ENCODE measurements around the gene KDM2B.

Gene KDM2B

DNA sequence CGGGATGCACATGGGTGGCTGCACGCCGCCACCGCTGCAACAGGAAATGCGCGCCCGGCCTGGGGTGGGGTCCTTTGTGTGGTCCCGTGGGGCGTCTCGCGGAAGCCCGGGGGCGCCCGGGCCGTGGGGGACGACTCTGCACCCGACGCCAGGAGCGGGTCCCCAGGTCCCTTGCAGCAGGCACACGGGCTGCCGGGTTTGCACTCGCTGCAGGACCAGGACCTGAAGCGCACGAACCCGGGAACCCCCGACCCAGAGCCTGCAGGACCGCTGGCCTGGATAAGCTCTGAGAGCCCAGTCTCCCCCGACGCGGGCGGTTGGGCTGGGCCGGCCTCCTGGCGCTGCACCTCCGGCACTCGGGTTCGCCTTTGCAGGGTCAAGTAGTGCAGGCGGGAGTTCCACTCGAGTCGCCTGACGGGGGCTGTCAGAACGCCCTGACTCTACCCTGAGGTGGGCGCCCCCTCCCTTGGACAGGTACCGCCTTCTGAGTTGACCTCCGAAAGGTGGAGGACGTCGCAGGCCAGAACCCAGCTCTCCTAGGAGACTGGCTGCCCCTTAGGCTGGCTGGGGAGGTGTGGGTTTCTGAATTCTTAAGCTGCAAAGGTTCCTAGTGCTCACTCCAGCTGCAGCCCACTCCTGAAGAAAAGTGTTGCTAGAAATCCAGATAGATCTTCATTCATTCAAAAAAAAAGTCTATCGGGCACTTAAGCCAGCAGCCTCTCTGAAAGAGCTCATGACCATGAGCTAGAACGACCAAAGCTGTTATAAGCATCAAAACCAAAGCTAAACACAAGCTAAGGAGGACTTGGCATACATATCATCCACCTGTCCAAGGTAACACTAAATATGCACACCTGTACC is 113.0 kb downstream of the KDM2B start:
- in situ Hi-C loops (cut with HindIII; ENCODE audit: low sequenced_read_pairs): no loop called here

DNA sequence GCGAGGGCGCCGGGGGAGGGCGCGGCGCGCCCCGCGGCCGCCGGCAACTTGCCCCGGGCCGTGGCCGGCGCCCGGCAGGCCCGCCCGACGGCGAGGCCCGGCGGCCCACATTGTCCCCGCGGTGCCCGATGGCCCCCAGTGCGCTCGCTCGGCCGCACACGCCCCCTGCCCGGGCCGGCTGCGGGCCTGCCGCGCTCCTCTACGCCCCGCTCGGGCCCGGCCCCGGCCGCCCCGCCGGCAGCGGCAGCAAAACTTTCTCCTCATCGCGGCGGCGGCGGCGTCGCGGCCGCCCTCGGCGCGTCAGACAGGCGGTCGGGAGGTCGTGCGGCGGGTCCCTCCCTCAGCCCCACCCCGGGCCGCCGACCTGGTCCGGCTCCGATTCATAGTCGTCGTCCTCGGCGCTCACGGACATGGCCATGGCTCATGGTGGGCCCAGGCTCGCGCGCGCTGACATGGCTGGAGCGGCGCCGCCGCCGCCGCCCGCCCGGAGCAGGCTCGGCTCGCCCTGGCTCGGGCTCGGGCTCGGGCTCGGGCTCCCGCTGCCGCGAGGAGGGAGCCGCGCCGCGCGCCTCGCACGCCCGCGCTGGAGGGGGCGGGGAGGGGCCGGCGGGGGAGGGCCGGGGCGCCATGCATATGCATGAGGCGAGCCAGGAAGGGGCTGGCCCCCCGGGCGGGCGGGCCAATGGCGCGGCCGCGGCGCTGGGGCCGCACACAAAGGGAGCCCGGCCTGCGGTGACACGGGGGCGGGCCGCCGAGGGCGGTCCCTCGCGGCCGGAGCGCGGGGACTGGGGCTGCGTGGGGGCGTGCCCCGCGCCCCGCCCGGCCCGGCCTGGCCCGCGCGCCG is 113.8 kb downstream of the KDM2B start:
- in situ Hi-C loops (cut with HindIII; ENCODE audit: low sequenced_read_pairs): no loop called here

- in situ Hi-C loops (cut with HindIII; ENCODE audit: low sequenced_read_pairs): no loop called here
These were observed 114.7 kb downstream of the KDM2B start for GRCh38 chr12:121465921-121466793.

GRCh38 chr12:121464331-121464730 is 116.5 kb downstream of the KDM2B start:
- in situ Hi-C loops (cut with HindIII; ENCODE audit: low sequenced_read_pairs): no loop called here

DNA sequence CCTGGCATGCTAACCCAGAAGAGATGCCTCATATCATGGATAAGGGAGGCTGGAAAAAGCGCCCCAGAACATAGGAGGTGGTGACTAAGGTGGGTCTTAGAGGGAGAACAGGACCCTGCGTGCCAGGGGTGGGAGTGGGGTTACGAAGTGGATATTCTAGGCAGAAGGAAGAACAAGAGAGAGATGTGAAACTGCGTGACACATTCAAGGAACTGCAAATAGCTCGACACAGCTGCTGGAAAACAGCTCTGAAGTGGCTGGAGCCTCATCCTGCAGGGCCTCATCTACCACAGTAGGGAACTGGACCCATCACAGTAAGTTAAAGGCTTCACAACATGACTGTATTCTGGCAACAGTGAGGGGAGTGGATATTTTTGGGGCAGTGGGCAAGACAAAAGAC is 119.8 kb downstream of the KDM2B start:
- in situ Hi-C loops (cut with HindIII; ENCODE audit: low sequenced_read_pairs): no loop called here

GRCh38 chr12:121456551-121456950 is 124.3 kb downstream of the KDM2B start:
- in situ Hi-C loops (cut with HindIII; ENCODE audit: low sequenced_read_pairs): no loop called here

GRCh38 chr12:121455766-121456420 is 124.9 kb downstream of the KDM2B start:
- in situ Hi-C loops (cut with HindIII; ENCODE audit: low sequenced_read_pairs): no loop called here

DNA sequence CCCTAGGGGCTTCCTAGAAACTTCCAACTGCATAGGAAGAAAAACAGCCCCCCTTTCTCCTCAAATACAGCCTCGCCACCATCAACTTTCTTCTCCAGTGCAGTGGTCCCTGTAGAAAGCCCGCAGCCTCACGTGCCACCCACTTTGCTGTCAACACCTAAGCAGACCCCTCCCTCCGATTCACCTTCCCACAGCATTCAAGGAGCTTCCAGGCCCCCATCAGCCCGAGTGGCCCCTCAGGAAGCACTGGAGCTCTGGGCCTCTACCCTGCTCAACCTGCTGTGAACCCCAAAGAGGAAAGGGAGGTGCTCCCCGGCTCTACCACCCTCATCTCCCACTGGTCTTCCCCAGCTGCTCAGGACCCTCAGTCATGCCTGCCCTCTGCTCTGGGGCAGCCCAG is 125.9 kb downstream of the KDM2B start:
- in situ Hi-C loops (cut with HindIII; ENCODE audit: low sequenced_read_pairs): no loop called here

GRCh38 chr12:121453629-121454028 is 127.2 kb downstream of the KDM2B start:
- in situ Hi-C loops (cut with HindIII; ENCODE audit: low sequenced_read_pairs): no loop called here

DNA sequence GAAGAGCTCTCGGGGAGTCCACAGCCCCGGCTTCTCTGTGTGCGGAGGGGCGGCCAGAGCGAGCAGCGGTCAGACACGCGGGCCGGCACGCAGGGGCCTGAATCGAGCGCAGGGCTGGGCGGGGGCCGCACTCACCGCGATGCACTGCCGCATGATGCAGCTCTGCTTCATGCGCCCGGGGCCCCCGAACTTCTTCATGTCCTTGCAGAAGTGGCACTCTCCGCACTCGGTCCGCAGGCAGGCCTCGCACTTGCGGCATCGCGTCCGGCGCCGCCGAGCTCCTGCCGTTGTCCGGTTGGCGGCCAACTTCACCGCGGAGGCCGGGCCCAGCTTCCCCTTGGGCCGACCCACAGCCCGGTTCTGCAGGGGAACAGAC is 127.8 kb downstream of the KDM2B start:
- in situ Hi-C loops (cut with HindIII; ENCODE audit: low sequenced_read_pairs): no loop called here

DNA sequence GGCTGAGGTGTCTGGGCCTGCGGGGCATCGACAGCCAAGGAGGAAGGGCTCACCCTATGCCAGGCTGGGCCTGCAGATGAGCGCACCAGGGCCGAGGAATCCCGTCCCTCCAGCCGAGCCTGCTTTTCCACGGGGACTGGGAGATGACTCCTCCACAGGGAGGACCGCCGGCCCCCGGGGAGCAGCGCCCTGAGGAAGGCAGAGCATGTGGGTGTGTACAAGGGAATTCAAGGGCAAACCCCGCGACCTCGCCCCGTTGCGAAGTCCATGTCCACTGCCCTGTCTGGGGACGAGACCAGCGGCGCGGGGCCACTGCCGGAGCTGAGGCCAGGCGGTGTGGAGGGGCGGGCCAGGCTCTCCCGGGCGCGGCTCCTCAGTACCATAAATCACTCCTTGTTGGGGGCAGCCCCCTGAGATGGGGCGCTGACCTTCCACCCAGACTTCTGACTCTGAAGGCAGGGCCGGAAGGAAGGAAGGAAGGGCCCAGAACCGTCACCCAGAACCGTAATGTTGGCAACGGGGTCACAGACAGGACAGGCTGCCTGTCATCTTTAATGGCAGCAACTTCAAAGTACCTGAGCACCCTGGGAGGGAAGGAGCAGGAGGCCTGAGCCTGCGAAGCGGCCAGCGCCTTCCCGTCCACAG is 128.4 kb downstream of the KDM2B start:
- in situ Hi-C loops (cut with HindIII; ENCODE audit: low sequenced_read_pairs): no loop called here

DNA sequence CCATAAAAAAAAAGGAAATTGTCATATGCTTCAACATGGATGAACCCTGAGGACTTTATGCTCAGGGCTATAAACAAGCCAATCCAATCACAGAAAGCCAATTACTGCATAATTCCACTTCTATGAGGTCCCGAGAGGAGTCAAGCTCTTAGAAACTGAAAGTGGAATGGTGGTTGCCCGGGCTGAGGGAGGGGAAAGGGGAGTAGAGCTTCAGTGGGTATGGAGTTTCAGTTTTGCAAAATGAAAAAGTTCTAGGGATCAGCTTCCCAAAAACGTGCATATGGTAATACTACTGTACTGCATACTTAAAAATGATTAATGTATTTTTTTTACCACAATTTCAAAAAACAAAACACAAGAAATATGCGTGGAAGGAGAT is 128.9 kb downstream of the KDM2B start:
- in situ Hi-C loops (cut with HindIII; ENCODE audit: low sequenced_read_pairs): no loop called here

- in situ Hi-C loops (cut with HindIII; ENCODE audit: low sequenced_read_pairs): no loop called here
These were observed 132.0 kb downstream of the KDM2B start for GRCh38 chr12:121448771-121449315.

DNA sequence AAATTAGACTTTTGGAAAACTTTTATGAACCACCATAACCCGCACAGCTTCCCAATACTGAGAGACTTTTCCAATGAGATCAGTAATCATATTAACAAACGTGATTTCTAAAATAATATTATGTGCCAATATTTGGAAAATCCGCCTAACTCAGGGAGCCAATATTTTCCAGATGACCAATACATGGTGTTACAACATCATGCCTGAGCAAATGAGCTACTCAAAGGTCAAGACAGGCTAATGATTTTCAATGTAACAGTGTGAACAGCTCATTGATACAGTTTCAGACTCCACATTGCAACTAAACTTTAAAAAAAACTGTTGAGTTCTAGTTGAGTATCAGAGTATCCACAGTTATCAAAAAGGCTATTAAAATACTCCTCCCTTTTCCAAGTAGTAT is 134.1 kb downstream of the KDM2B start:
- in situ Hi-C loops (cut with HindIII; ENCODE audit: low sequenced_read_pairs): no loop called here

DNA sequence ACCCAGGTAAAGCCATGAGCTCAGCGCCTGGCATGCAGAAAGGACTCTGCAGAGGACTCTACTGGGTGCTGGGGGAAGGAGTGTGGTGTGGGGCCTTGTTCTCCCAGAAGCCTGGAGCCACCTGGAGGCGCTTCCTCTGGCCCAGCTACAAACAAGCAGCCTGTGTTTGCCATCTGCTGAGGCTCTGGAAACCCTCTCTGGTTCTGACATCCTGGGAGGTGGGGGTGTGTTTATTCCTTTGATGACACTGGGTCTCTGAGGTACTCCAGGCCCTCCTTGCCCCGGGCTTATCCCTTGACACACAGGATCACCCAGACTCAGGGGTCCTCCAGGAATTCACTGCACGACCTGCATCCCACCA is 136.0 kb downstream of the KDM2B start:
- in situ Hi-C loops (cut with HindIII; ENCODE audit: low sequenced_read_pairs): no loop called here

DNA sequence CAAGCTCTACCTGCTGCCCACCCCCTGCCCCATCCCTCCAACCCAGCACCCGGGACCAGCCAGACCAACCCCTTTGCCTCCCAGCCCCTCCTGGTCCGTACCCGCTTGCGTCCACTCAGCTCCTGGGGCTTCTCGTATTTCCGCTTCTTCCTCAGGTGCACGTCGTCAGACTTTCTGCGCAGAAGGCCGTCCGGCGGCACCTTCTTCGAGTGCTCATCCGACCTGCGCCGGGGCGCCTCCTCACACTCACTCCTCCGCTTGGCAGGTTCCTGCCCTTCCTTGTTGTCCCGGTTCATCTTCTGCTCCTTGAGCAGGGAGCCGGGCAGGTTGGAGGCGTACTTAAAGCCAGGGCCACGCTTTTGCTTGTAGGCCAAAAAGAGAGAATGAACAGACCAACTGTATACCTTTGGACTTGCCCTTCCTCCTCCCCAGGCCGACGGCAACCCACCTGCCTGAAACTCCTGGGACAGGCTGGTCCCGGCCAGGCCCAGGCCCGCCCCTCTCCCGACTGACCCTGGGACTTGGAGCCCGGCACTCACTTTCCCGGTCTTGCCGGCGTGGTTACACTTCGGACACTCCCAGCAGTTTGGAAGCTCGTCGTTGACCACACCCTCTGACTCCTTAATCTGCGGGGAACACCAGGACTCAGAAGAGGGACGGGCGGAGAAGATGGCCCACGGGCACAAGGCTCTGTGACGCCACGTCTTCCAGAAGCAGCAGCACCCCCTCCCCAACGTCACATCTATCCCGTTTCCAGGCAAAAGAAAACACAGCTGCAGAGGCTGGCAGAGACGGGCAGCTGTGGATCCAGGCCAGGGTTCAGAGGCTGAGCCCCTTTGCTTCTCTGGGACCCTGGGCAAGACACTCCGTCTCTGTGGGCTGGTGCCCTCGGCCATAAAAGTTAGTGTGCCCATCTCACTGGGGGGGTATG is 136.6 kb downstream of the KDM2B start:
- in situ Hi-C loops (cut with HindIII; ENCODE audit: low sequenced_read_pairs): no loop called here

DNA sequence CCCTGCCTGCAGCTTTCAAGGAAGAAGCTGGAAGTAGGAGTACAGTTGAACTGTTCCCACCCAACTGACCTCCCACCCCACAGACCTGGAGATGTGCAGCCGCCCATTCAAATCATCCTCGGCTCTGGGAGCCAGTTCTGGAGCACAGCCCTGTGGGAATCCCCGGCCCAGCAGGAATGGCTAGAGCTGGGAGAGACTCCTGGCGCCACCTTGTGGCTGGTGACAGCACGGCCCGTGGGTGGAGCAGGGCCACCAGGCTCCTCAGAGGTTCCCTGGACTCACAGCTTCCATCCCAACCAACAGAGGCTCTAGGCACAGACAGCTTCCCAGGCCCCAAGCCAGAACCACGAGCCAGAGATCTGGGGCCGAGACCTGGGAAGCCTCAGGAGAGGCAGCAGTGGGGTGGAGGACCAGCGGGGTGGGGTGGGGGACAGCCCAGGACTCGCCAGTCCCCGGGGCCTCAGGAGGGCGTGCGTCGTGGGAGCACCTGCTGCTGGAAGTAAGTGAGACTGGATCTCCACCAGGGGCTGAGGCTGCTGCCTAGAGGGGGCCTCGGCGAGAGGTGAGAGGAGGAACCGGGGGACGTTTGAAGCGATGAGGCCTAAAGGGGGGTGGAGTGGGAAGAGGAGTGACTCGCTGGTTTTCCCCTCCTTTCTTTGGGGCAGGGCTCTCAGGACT is 137.5 kb downstream of the KDM2B start:
- in situ Hi-C loops (cut with HindIII; ENCODE audit: low sequenced_read_pairs): no loop called here

All from endothelial cell of hepatic sinusoid (primary cell).